Naive B cell (primary cell): ENCODE measurements around the gene MACROD1. TPM values are rescaled to one million over a fixed set of nuclear protein-coding genes. Genes with fewer than 3 reads are reported as not detected.

Experiments
- ATAC-seq, 2 donors: fragments of 150-1000 bp; cut with Tn5 transposase; 2 replicates each; pipeline ENCODE4 v1.10.0; 2021; ENCODE audit warnings: low read depth in 2 of 2, mild to moderate bottlenecking in 2 of 2, moderate library complexity in 2 of 2
- DNase-seq: peaks from one replicate; pipeline ENCODE4 v3.0.0; 2022
- H3K27ac Mint-ChIP-seq, 6 donors: one replicate each; pipeline ENCODE4 v1.8.0; 2020 to 2022; ENCODE audit warnings: mild to moderate bottlenecking in 6 of 6, mixed read lengths in 6 of 6, moderate library complexity in 5 of 6, inconsistent platforms in 2 of 6
- H3K27me3 Mint-ChIP-seq, 3 donors: one replicate each; pipeline ENCODE4 v1.8.0; 2021 to 2022; ENCODE audit warnings: mixed read lengths in 3 of 3, mild to moderate bottlenecking in 1 of 3
- H3K36me3 Mint-ChIP-seq, 2 donors: one replicate each; pipeline ENCODE4 v1.8.0; 2020 to 2022; ENCODE audit warnings: mixed read lengths in 2 of 2, inconsistent platforms in 1 of 2, mild to moderate bottlenecking in 1 of 2
- H3K4me1 Mint-ChIP-seq, 3 donors: one replicate each; pipeline ENCODE4 v1.8.0; 2020 to 2022; ENCODE audit warnings: mixed read lengths in 3 of 3, inconsistent platforms in 1 of 3, mild to moderate bottlenecking in 1 of 3, moderate library complexity in 1 of 3
- H3K4me3 Mint-ChIP-seq, 8 donors: one replicate each; pipeline ENCODE4 v1.8.0; 2020 to 2022; ENCODE audit warnings: mild to moderate bottlenecking in 8 of 8, mixed read lengths in 8 of 8, moderate library complexity in 8 of 8, inconsistent platforms in 2 of 8
- H3K9me3 Mint-ChIP-seq, 7 donors: one replicate each; pipeline ENCODE4 v1.8.0; 2020 to 2022; ENCODE audit warnings: mixed read lengths in 7 of 7, mild to moderate bottlenecking in 5 of 7, inconsistent platforms in 2 of 7, moderate library complexity in 1 of 7
- polyA plus RNA-seq, 6 donors: library from polyadenylated mRNA; unstranded; fragments of 300-500 nt; fragmentation: Illumina TruSeq; gene quantifications; one replicate each; pipeline ENCODE4 v1.2.3, GENCODE V29; 2021; ENCODE audit warnings: low read depth in 6 of 6

Gene MACROD1
- polyA plus RNA-seq, 6 donors from 2014 or later = 1.5 to 7.0 (median 3.2) TPM

- Mint-ChIP-seq H3K27me3 (peaks cover 13 to 63% (median 33%) of the 10 kb centered on the region in 3 donors), H3K4me3 (no peak overlapping the region)
- ATAC-seq = no peak
These were observed 127.4 kb downstream of the MACROD1 start for GRCh38 chr11:64038500-64038899.

GRCh38 chr11:64037027-64037634, 128.8 kb downstream of the MACROD1 start:
- Mint-ChIP-seq H3K4me3 (peak overlapping the region in 5 of 8 donors; percentile 5 to 59 (median 41)), H3K27me3 (peaks cover 21 to 66% (median 44%) of the 10 kb centered on the region in 3 donors), H3K27ac (no peak overlapping the region), H3K36me3 (peaks cover 0 to 6% of the 10 kb centered on the region in 2 donors), H3K9me3 (no peaks in the 10 kb centered on the region), H3K4me1 (peaks cover 6 to 12% (median 11%) of the 10 kb centered on the region in 3 donors)
- ATAC-seq (no peak), DNase-seq (no peak)

More at GRCh38 chr11:64038500-64038899, 127.4 kb downstream of the MACROD1 start:
- no peak overlapping the region for H3K27ac Mint-ChIP-seq
- H3K36me3 Mint-ChIP-seq = peaks cover 0 to 6% of the 10 kb centered on the region in 2 donors
- no peak for DNase-seq
- peaks cover 6 to 17% (median 11%) of the 10 kb centered on the region in 3 donors for H3K4me1 Mint-ChIP-seq
- H3K9me3 Mint-ChIP-seq = no peaks in the 10 kb centered on the region

GRCh38 chr11:64036087-64037026, 129.6 kb downstream of the MACROD1 start:
- Mint-ChIP-seq H3K27me3 (peaks cover 21 to 66% (median 47%) of the 10 kb centered on the region in 3 donors), H3K27ac (no peak overlapping the region), H3K36me3 (peaks cover 0 to 6% of the 10 kb centered on the region in 2 donors), H3K4me3 (peak overlapping the region in 1 of 8 donors; percentile 21), H3K4me1 (peaks cover 6 to 12% (median 11%) of the 10 kb centered on the region in 3 donors), H3K9me3 (no peaks in the 10 kb centered on the region)
- DNase-seq (no peak), ATAC-seq (no peak)

- Mint-ChIP-seq H3K27ac (no peak within 1 kb of the TSS), H3K36me3 (peaks cover 0 to 6% of the 10 kb centered on the region in 2 donors), H3K27me3 (peaks cover 22 to 70% (median 48%) of the 10 kb centered on the region in 3 donors), H3K9me3 (no peaks in the 10 kb centered on the region), H3K4me3 (peak within 1 kb of the TSS in 7 of 8 donors; percentile 52 to 90 (median 81)), H3K4me1 (peaks cover 6 to 12% (median 11%) of the 10 kb centered on the region in 3 donors)
- ATAC-seq = no peak
- no peak for DNase-seq
These were observed 130.3 kb downstream of the MACROD1 start, which contains the start of gene FLRT1 for GRCh38 chr11:64035576-64035975. TSS of gene FLRT1 (plus strand) at chr11:64035931. CDS start at chr11:64116268, 80,337 bp downstream.

GRCh38 chr11:64035081-64035524, 130.8 kb downstream of the MACROD1 start:
- Mint-ChIP-seq H3K4me3 (peak overlapping the region in 7 of 8 donors; percentile 52 to 90 (median 81)), H3K27me3 (peaks cover 26 to 70% (median 48%) of the 10 kb centered on the region in 3 donors), H3K9me3 (no peaks in the 10 kb centered on the region), H3K4me1 (peaks cover 6 to 12% (median 11%) of the 10 kb centered on the region in 3 donors), H3K36me3 (peaks cover 0 to 6% of the 10 kb centered on the region in 2 donors), H3K27ac (no peak overlapping the region)
- no peak for DNase-seq
- no peak for ATAC-seq

- H3K4me3 Mint-ChIP-seq = peak overlapping the region in 5 of 8 donors; percentile 23 to 84 (median 55)
These were observed 131.5 kb downstream of the MACROD1 start for GRCh38 chr11:64034411-64034811.

GRCh38 chr11:64032050-64032449, 133.9 kb downstream of the MACROD1 start:
- H3K4me3 Mint-ChIP-seq = peak overlapping the region in 1 of 8 donors; percentile 55
- H3K27me3 Mint-ChIP-seq = peaks cover 26 to 64% (median 63%) of the 10 kb centered on the region in 3 donors
- H3K27ac Mint-ChIP-seq = no peak overlapping the region
- H3K4me1 Mint-ChIP-seq = peaks cover 9 to 17% (median 11%) of the 10 kb centered on the region in 3 donors
- DNase-seq = no peak
- peaks cover 0 to 6% of the 10 kb centered on the region in 2 donors for H3K36me3 Mint-ChIP-seq
- H3K9me3 Mint-ChIP-seq = peaks cover 0 to 2% (median 0%) of the 10 kb centered on the region in 7 donors
- no peak for ATAC-seq

More at GRCh38 chr11:64034411-64034811, 131.5 kb downstream of the MACROD1 start:
- Mint-ChIP-seq H3K36me3 (peaks cover 0 to 6% of the 10 kb centered on the region in 2 donors), H3K27me3 (peaks cover 26 to 70% (median 48%) of the 10 kb centered on the region in 3 donors), H3K4me1 (peaks cover 7 to 12% (median 11%) of the 10 kb centered on the region in 3 donors), H3K27ac (peak overlapping the region in 1 of 6 donors; percentile 90), H3K9me3 (no peaks in the 10 kb centered on the region)
- no peak for DNase-seq
- no peak for ATAC-seq

- DNase-seq (no peak), ATAC-seq (no peak)
- H3K4me1 Mint-ChIP-seq = peaks cover 9 to 17% (median 11%) of the 10 kb centered on the region in 3 donors
- peaks cover 0 to 2% (median 0%) of the 10 kb centered on the region in 7 donors for H3K9me3 Mint-ChIP-seq
- no peak overlapping the region for H3K4me3 Mint-ChIP-seq
- peaks cover 0 to 6% of the 10 kb centered on the region in 2 donors for H3K36me3 Mint-ChIP-seq
- H3K27ac Mint-ChIP-seq = no peak overlapping the region
- peaks cover 26 to 71% (median 67%) of the 10 kb centered on the region in 3 donors for H3K27me3 Mint-ChIP-seq
These were observed 134.9 kb downstream of the MACROD1 start for GRCh38 chr11:64031001-64031400.

GRCh38 chr11:64029773-64030172, 136.1 kb downstream of the MACROD1 start:
- Mint-ChIP-seq H3K27me3 (peaks cover 22 to 63% (median 60%) of the 10 kb centered on the region in 3 donors), H3K4me1 (peaks cover 4 to 10% (median 5%) of the 10 kb centered on the region in 3 donors), H3K9me3 (peaks cover 0 to 2% (median 0%) of the 10 kb centered on the region in 7 donors), H3K27ac (no peak overlapping the region), H3K4me3 (no peak overlapping the region), H3K36me3 (no peaks in the 10 kb centered on the region)
- ATAC-seq (no peak), DNase-seq (no peak)

GRCh38 chr11:64028398-64029115, 137.4 kb downstream of the MACROD1 start:
- H3K27ac Mint-ChIP-seq = no peak overlapping the region
- peaks cover 0 to 2% (median 0%) of the 10 kb centered on the region in 7 donors for H3K9me3 Mint-ChIP-seq
- H3K4me1 Mint-ChIP-seq = peaks cover 0 to 5% (median 4%) of the 10 kb centered on the region in 3 donors
- H3K4me3 Mint-ChIP-seq = no peak overlapping the region
- no peak for ATAC-seq
- no peak for DNase-seq
- H3K27me3 Mint-ChIP-seq = peaks cover 13 to 52% (median 49%) of the 10 kb centered on the region in 3 donors
- H3K36me3 Mint-ChIP-seq = no peaks in the 10 kb centered on the region

- Mint-ChIP-seq H3K36me3 (no peaks in the 10 kb centered on the region), H3K27me3 (peaks cover 9 to 48% (median 46%) of the 10 kb centered on the region in 3 donors), H3K27ac (no peak overlapping the region), H3K4me3 (peak overlapping the region in 1 of 8 donors; percentile 12), H3K4me1 (peaks cover 0 to 5% (median 4%) of the 10 kb centered on the region in 3 donors), H3K9me3 (peaks cover 0 to 2% (median 0%) of the 10 kb centered on the region in 7 donors)
- DNase-seq = no peak
- ATAC-seq = no peak
These were observed 138.1 kb downstream of the MACROD1 start for GRCh38 chr11:64027651-64028397.
